HepG2 (cell line): ENCODE data around the gene ACOT9. TPM values are rescaled to one million over a fixed set of nuclear protein-coding genes. Genes with fewer than 3 reads are reported as not detected.

Source experiments
- ADNP ChIP-seq: sonication (generic); formaldehyde crosslinking; IDR thresholded peaks from 2 replicates; pipeline ENCODE4 v1.4.0; 2020; ENCODE audit warnings: missing genetic modification reagents
- ATRX ChIP-seq: sonication (generic); formaldehyde crosslinking; IDR thresholded peaks from 2 replicates; pipeline ENCODE4 v1.4.0; 2020; ENCODE audit warnings: missing genetic modification reagents, borderline replicate concordance
- CHD2 ChIP-seq: IDR thresholded peaks from 2 replicates; pipeline ENCODE4 v1.6.1; 2011; ENCODE audit warnings: low read depth, low read length, improper control_type of control experiment
- FOXJ3 ChIP-seq: sonication (generic); formaldehyde crosslinking; IDR thresholded peaks from 2 replicates; pipeline ENCODE4 v1.4.0; 2020; ENCODE audit warnings: missing genetic modification reagents, mild to moderate bottlenecking, borderline replicate concordance
- HDAC2 ChIP-seq: sonication (generic); formaldehyde crosslinking; IDR thresholded peaks from 2 replicates; pipeline ENCODE4 v1.4.0; 2020; ENCODE audit warnings: missing genetic modification reagents
- HNF4A ChIP-seq: sonication (generic); formaldehyde crosslinking; IDR thresholded peaks from 2 replicates; pipeline ENCODE4 v1.4.0; 2020; ENCODE audit warnings: missing genetic modification reagents
- IRF2 ChIP-seq: IDR thresholded peaks from 2 replicates; pipeline ENCODE4 v1.6.1; 2018; ENCODE audit warnings: missing genetic modification reagents, missing compliant biosample characterization
- MIER3 ChIP-seq: IDR thresholded peaks from 2 replicates; pipeline ENCODE4 v1.6.1; 2016; ENCODE audit warnings: missing compliant biosample characterization, borderline replicate concordance
- MIXL1 ChIP-seq: IDR thresholded peaks from 2 replicates; pipeline ENCODE4 v1.6.1; 2016
- PRPF4 ChIP-seq: fragments of 200-400 bp; formaldehyde crosslinking; IDR thresholded peaks from 2 replicates; pipeline ENCODE4 v1.6.1; 2016; ENCODE audit warnings: low read length, low read depth; ENCODE audit not compliant: poor library complexity, severe bottlenecking
- TCF7L2 ChIP-seq: IDR thresholded peaks from 2 replicates; pipeline ENCODE4 v1.6.1; 2011; ENCODE audit warnings: mild to moderate bottlenecking, low read depth, low read length, moderate library complexity
- THYN1 ChIP-seq: sonication (generic); formaldehyde crosslinking; IDR thresholded peaks from 2 replicates; pipeline ENCODE4 v1.8.1; 2023; ENCODE audit warnings: low read depth, mild to moderate bottlenecking, moderate library complexity, missing genetic modification reagents, borderline replicate concordance
- TP53 ChIP-seq: sonication (generic); formaldehyde crosslinking; conservative IDR thresholded peaks from 2 replicates; pipeline ENCODE4 v1.4.0; 2020; ENCODE audit warnings: missing genetic modification reagents
- YEATS2 ChIP-seq: sonication (generic); formaldehyde crosslinking; IDR thresholded peaks from 2 replicates; pipeline ENCODE4 v1.4.0; 2020; ENCODE audit warnings: missing genetic modification reagents, borderline replicate concordance
- ZBTB14 ChIP-seq: sonication (generic); formaldehyde crosslinking; IDR thresholded peaks from 2 replicates; pipeline ENCODE4 v1.4.0; 2020; ENCODE audit warnings: missing genetic modification reagents
- ZBTB8A ChIP-seq: sonication (generic); formaldehyde crosslinking; IDR thresholded peaks from 2 replicates; pipeline ENCODE4 v1.4.0; 2020; ENCODE audit warnings: mild to moderate bottlenecking, low read depth, missing genetic modification reagents, borderline replicate concordance
- ZC3H13 ChIP-seq: sonication (generic); formaldehyde crosslinking; IDR thresholded peaks from 2 replicates; pipeline ENCODE4 v1.8.1; 2023; ENCODE audit warnings: mild to moderate bottlenecking, missing genetic modification reagents, moderate library complexity
- ZC3H4 ChIP-seq: sonication (generic); formaldehyde crosslinking; IDR thresholded peaks from 2 replicates; pipeline ENCODE4 v1.4.0; 2020; ENCODE audit warnings: missing genetic modification reagents, borderline replicate concordance
- ZNF292 ChIP-seq: sonication (generic); formaldehyde crosslinking; IDR thresholded peaks from 2 replicates; pipeline ENCODE4 v1.8.1; 2022; ENCODE audit warnings: mild to moderate bottlenecking, low read depth, missing genetic modification reagents, borderline replicate concordance
- ZNF430 ChIP-seq: sonication (generic); formaldehyde crosslinking; IDR thresholded peaks from 2 replicates; pipeline ENCODE4 v1.9.0; 2021; ENCODE audit warnings: mild to moderate bottlenecking, missing genetic modification reagents
- ZNF549 ChIP-seq: sonication (generic); formaldehyde crosslinking; IDR thresholded peaks from 2 replicates; pipeline ENCODE4 v1.5.0; 2020; ENCODE audit warnings: missing genetic modification reagents
- ZNF558 ChIP-seq: sonication (generic); formaldehyde crosslinking; IDR thresholded peaks from 2 replicates; pipeline ENCODE4 v1.9.0; 2022; ENCODE audit warnings: mild to moderate bottlenecking, missing genetic modification reagents, borderline replicate concordance
- ZNF609 ChIP-seq: sonication (generic); formaldehyde crosslinking; IDR thresholded peaks from 2 replicates; pipeline ENCODE4 v1.4.0; 2020; ENCODE audit warnings: mild to moderate bottlenecking, missing genetic modification reagents, borderline replicate concordance
- ZNF790 ChIP-seq: sonication (generic); formaldehyde crosslinking; IDR thresholded peaks from 2 replicates; pipeline ENCODE4 v1.8.0; 2022; ENCODE audit warnings: missing genetic modification reagents, mild to moderate bottlenecking, borderline replicate concordance
- polyA plus RNA-seq, 8 experiments: library from polyadenylated mRNA; depleted of rRNA in 3 of 8; stranded (reverse) in 7 of 8; unstranded in 1 of 8; fragments of >200 nt; fragmentation: Illumina TruSeq in 4 of 8; extraction: Trizol in 4 of 8; gene quantifications; 2 replicates each; pipeline versions ENCODE4 v1.2.1 to v1.2.3, GENCODE V29; 2011 to 2016; ENCODE audit warnings: low read depth in 4 of 8, missing spikeins in 1 of 8, mixed read lengths in 1 of 8; ENCODE audit not compliant: insufficient read depth in 1 of 8
- total RNA-seq, 5 experiments: library from RNA; depleted of rRNA; stranded (reverse); fragments of >200 nt; fragmentation: Illumina TruSeq; extraction: Trizol; gene quantifications; 2 replicates each; pipeline ENCODE4 v1.2.3, GENCODE V29; 2016; ENCODE audit warnings: low read depth in 1 of 5

ACOT9 gene
- total and polyA plus RNA-seq, 2 of the 13 experiments (the other 11 are each of a cell fraction or from before 2014, with no cell fraction given) = 33.3 to 36.9 TPM

GRCh38 chrX:23667239-23668177, 75.6 kb downstream of the ACOT9 start, which contains the start of gene PRDX4 (continued):
- peak; percentile 88 for TF ChIP-seq ZBTB14 (CRISPR knock-in tag)
- TF ChIP-seq HNF4A (CRISPR knock-in tag) = no peak
- no peak for TF ChIP-seq ATRX
- no peak for TF ChIP-seq TP53 (CRISPR knock-in tag)
- TF ChIP-seq TCF7L2 = no peak
- TF ChIP-seq ZNF292 (CRISPR knock-in tag) = no peak
- TF ChIP-seq ADNP (CRISPR knock-in tag) = no peak
- peak; percentile 57; the same call in 1 of the 2 replicates for TF ChIP-seq ZC3H13 (CRISPR knock-in tag)
- TF ChIP-seq ZNF558 (CRISPR knock-in tag) = peak; percentile 65; the same call in 1 of the 2 replicates
- no peak for TF ChIP-seq ZBTB8A
- no peak for TF ChIP-seq PRPF4
- 0 out of 2 replicates have a peak, but pooled peaks have one; percentile 16 for TF ChIP-seq FOXJ3 (CRISPR knock-in tag)
- TF ChIP-seq IRF2 = peak; percentile 58; the same call in 1 of the 2 replicates
- no peak for TF ChIP-seq MIXL1 (CRISPR knock-in tag)
- peak; percentile 74; the same call in 1 of the 2 replicates for TF ChIP-seq ZNF790 (CRISPR knock-in tag)
- peak; percentile 93 for TF ChIP-seq CHD2
- TF ChIP-seq YEATS2 (CRISPR knock-in tag) = peak; percentile 62; the same call in 1 of the 2 replicates
- no peak for TF ChIP-seq ZNF430
- no peak for TF ChIP-seq ZNF549 (CRISPR knock-in tag)
- no peak for TF ChIP-seq ZC3H4 (CRISPR knock-in tag)
- peak; percentile 52; the same call in 1 of the 2 replicates for TF ChIP-seq ZNF609 (CRISPR knock-in tag)
- TF ChIP-seq MIER3 (CRISPR knock-in tag) = 0 out of 2 replicates have a peak, but pooled peaks have one; percentile 24
- TF ChIP-seq THYN1 (CRISPR knock-in tag) = no peak
- TF ChIP-seq HDAC2 = peak; percentile 58; the same call in 1 of the 2 replicates
